CD4-positive, alpha-beta T cell treated with Interleukin-15 for 4 hours (primary cell): Measurements from ENCODE around the gene JCAD.

ENCODE experiments used
- DNase-seq: peaks from one replicate; pipeline ENCODE4 v3.0.0-alpha.2; 2020; ENCODE audit warnings: low spot score

The JCAD gene

DNA sequence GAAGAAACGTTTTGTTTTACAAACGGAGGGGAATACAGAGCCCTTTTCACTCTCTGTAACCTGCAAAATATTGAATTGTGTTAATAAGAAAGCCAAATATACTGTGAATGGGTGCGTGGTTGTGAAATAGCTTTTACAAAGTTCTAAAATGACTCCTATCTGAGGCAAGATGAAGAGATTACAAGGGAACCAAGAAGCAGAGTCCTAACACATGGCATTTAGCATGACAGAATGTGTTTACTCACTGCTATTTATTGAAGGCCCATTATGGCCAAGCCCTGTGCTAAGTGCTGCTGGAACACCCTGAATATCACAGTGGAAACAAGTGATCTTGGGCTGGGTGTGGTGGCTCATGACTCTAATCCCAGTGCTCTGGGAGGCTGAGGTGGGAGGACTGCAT is 12.9 kb downstream of the JCAD start:
- DNase-seq, result no peak

DNA sequence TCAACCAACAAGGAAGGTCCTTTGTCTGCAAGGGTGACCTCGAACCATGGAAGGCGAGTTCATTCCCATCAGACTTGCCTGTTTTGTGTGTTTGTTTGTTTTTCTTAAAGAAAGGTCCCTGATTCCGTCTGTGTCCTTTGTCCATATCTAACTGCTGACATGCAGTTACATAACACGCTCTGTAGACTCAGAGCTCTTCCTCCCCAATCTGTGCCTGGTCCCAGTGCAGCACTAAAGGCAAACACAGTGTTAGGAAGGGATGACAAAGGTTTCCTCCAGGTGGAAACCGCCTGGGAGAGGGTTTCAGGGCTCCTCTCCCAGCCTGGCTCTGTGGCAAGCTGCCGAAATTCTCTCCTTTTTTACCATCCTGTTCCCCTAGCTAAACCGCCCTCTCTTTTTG is 13.4 kb downstream of the JCAD start:
- DNase-seq, result no peak

DNA sequence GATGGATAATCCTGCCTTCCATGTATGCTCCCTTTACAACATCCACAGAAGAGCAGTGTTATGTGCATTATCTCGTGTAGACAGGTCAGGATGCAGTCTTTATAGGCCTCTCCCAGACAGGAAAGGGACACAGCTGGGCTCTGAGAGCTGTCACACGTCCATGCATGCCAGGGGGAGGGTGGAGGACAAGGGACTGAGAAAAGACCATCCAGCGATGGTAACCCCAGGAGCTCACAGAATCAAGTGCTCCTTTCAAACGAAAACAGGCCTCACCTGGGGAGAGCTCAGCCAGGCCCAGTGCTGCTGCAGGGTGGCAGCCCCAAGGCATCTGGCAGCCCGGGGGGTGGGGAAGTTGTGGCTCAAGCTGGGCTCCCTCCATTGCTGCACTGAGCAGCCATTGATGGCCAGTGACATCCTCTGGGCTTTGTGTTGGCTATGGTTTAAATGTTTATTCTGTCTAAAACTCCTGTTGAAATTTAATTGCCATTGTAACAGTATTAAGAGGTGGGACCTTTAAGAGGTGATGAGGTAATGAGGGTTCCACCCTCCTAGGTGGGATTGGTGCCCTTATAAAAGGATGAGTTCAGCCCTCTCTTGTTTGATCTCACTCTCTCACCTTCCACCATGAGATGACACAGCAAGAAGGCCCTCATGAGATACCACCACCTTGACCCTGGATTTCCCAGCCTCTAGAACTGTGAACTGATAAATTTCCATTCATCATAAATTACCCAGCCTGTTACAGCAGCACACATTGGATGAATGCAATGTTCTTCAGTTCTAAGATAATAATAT is 15.7 kb downstream of the JCAD start:
- DNase-seq, result no peak

- no peak for DNase-seq
Observed at GRCh38 chr10:30042820-30043219, 16.6 kb downstream of the JCAD start.

- no peak for DNase-seq
Observed at GRCh38 chr10:30041196-30042105, 17.9 kb downstream of the JCAD start.

- no peak for DNase-seq
Observed at GRCh38 chr10:30040597-30040996, 18.8 kb downstream of the JCAD start.

DNA sequence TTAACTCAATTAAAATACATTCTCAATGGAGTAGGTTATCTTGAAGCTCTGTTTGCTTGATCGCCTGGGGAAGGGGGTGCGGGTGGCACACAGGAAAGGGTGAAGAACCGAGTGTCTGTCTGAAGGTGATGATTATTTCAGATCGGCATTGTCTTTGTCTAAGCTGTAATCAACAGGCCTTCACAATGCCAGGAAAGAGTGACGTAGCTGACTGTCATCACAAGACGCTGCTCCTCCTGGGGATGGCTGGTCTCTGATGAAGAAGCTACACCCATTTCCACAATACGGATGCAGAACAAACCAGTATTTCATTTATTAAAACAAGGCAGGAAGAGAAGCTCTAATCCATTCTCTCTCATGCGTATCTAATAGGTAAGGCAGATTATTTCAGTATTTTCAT is 19.4 kb downstream of the JCAD start:
- no peak for DNase-seq

GRCh38 chr10:30039567-30039966 is 19.8 kb downstream of the JCAD start:
- no peak for DNase-seq

- no peak for DNase-seq
Observed at GRCh38 chr10:30038781-30039536, 20.4 kb downstream of the JCAD start.

GRCh38 chr10:30037620-30038336 is 21.6 kb downstream of the JCAD start:
- DNase-seq, result no peak

DNA sequence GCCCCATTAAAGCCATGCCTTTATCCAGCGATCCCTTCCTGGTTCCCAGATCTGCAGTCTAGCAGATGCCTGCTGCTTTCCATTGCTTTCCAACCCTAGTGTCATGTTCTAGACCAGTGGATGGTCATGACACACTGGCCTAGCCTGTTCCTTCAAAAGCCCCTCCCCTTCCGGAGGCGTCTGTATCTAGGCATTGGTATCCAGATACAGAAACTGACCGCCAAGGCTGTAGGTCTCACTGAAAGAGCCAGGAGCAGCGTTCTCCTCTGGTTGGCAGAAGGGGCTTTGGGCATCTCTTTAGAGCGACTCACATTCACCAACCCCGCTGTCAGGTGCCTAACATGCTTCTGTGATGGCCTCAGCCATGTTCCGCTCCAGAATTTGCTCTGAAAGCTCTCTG is 22.6 kb downstream of the JCAD start:
- DNase-seq, result no peak

DNA sequence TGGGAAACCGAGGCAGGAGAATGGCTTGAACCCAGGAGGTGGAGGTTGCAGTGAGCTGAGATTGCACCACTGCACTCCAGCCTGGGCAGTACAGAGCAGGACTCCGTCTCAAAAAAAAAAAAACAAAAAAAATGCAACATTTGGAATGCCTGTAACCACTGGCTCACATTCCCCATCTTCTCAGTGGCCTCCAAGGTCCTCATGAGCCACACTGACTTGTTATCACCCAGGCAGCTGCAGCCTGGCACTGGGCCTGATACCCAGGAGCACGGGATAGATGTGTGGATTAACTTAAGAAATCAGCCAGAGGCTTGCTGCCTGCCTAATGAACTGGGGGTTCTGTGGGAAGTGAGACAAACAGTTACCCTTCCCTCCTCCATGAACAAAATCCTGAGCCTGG is 23.0 kb downstream of the JCAD start:
- DNase-seq, result no peak

GRCh38 chr10:30034433-30035137 is 24.8 kb downstream of the JCAD start:
- DNase-seq, result no peak

- DNase-seq, result no peak
Observed at GRCh38 chr10:30032125-30032524, 27.3 kb downstream of the JCAD start.

DNA sequence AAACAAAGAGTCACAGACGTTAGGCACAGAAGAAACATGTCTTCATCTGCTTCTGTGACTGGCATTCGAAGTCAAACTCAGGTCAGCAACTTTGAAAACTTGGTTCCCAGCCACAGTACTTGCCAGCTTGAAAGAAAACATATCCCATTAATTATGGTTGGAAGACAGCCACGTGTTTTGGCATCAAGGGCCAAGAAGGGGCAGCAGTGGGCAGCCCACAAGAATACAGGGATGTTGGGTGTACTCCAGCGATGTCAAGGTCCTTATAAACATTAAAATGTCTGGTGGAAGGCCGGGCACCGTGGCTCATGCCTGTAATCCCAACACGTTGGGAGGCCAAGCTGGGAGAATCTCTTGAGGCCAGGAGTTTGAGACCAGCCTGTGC is 29.5 kb downstream of the JCAD start:
- DNase-seq, result no peak

GRCh38 chr10:30029164-30029871 is 30.1 kb downstream of the JCAD start:
- no peak for DNase-seq

GRCh38 chr10:30028738-30029030 is 30.7 kb downstream of the JCAD start:
- DNase-seq, result no peak

DNA sequence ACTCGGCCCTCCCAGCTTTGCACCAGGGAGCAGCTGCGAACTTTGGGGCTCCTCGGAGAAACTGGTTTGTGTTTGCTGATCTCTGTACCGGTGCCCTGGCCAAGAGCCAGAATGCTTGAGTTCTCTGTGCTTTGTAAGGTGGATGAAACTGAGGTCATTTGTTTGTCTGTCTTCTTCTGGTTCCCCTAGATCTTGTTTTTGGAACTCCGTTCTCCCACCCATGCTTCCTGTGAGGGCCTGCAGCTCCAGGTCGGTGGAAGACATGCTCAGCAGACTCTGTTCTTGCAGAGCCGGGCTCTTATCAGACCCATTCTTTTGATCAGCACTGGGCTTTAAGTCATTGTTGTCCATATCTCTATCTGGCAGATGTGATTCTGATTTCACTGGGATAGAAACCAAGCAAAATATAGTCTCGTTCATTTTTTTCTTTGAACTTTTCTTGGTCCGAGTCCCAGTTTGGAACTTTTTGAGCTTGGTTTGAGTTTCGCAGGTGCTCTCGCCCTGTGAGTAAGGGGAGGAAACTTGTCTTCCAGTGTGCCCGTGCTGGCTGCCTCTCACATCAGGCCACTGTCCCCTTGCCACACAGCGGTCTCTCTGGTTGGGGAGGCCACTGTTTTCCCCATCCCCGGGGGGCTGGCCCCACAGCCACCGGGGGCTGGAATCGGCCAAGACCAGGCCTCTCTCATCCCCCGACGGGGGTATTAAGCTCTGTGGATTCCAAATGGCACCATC is 31.2 kb downstream of the JCAD start:
- no peak for DNase-seq

- peak; percentile 80 for DNase-seq
Observed at GRCh38 chr10:30027057-30028005, 32.1 kb downstream of the JCAD start.
